GM20000 (cell line): ENCODE results near the gene INPP5A.

Source experiments
- DNase-seq: peaks from one replicate; pipeline ENCODE4 v3.0.0; 2012; ENCODE audit warnings: low spot score
- TF ChIP-seq, protein P1 (sequence below): IDR thresholded peaks from 2 replicates; pipeline ENCODE4 v1.5.1; 2012; ENCODE audit warnings: mild to moderate bottlenecking, control low read depth; ENCODE audit errors: extremely low read depth, missing control alignments

INPP5A gene

DNA sequence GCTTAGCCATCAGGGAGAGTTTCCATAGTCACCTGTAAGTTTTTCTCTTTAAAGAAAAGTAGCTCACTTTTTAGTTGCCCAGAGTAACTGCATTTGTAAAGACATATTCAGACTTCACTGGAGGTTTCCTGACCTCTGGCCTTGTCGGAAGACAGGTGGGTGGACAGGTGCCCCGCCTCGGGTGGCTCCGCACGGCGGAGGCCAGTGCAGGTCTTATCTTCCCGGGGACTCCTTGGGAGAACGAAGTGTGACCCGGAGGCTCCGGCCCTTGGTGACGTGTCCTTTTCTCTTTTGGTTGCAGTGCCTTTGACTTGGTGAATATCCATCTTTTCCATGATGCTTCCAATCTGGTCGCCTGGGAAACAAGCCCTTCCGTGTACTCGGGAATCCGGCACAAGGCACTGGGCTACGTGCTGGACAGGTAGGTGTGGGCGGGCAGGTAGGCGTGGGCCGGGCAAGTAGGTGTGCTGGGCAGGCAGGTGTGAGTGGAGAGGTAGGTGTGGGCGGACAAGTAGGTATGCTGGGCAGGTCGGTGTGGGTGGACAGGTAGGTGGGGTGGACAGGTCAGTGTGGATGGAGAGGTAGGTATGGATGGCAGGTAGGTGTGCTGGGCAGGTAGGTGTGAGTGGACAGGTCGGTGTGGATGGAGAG, 172.6 kb downstream of the INPP5A start:
- TF ChIP-seq, protein P1, sequence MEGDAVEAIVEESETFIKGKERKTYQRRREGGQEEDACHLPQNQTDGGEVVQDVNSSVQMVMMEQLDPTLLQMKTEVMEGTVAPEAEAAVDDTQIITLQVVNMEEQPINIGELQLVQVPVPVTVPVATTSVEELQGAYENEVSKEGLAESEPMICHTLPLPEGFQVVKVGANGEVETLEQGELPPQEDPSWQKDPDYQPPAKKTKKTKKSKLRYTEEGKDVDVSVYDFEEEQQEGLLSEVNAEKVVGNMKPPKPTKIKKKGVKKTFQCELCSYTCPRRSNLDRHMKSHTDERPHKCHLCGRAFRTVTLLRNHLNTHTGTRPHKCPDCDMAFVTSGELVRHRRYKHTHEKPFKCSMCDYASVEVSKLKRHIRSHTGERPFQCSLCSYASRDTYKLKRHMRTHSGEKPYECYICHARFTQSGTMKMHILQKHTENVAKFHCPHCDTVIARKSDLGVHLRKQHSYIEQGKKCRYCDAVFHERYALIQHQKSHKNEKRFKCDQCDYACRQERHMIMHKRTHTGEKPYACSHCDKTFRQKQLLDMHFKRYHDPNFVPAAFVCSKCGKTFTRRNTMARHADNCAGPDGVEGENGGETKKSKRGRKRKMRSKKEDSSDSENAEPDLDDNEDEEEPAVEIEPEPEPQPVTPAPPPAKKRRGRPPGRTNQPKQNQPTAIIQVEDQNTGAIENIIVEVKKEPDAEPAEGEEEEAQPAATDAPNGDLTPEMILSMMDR, result no peak
- no peak for DNase-seq

DNA sequence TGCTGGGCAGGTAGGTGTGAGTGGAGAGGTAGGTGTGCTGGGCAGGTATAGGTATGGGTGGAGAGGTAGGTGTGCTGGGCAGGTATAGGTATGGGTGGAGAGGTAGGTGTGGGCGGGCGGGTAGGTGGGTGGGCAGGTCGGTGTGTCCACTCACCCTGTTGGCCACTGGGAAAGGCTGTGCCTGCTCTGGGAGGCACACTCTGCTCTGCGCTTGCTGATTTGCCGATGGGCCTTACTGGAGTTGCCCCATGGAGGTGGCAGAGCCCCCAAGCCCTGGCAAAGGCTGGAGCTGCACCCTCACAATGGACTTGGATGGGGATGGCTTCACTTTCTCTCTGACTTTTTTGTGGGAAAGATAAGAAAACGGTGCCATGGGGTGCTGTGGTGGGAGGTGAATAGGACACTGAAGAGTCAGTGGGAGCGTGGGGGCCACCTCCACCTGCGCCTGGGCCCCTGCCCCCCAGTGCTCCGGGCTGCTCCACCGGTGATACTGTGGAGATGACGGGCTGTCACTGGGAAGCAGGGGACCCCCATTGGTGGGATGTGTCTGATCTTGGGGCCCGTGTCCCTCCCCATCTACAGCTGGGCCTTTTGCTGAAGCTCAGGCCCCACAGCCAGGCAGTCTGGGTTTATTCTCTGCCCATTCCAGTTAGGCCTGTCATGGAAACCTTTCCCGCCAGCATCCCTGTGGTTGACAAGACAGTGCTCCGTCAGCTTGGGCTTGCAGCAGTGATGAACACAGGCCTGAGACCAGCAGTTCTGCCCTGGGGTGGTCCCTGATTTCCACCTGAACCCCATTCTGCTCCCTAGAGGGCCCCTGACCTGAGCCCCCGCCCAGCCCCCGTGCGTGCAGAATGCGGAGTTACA, 173.4 kb downstream of the INPP5A start:
- TF ChIP-seq, protein P1, result no peak
- no peak for DNase-seq

DNA sequence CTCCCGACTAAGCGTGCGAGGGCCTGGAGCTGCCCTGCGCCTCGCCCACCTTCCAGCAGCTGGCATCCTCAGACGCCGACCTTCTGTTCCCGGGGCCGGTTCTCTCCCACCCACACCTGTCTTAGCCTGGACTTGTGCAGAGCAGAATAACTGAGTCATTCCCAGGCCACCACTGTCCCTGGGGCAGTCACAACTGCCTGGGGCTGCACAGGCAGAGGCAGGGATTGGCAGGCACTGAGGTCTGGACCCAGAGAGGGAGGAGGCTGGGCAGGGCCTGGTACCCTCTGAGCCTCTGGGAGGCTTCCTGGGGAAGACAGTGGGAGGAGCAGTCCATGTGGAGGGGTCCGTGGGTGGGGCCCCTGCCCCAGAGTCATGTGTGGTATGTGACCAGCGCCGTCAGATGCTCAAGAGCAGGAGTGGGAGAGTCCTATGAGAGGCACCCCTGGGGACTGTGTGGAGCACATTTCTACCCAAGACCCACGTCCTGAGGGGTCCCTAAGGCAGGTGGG, 174.1 kb downstream of the INPP5A start:
- TF ChIP-seq, protein P1, result no peak
- no peak for DNase-seq

DNA sequence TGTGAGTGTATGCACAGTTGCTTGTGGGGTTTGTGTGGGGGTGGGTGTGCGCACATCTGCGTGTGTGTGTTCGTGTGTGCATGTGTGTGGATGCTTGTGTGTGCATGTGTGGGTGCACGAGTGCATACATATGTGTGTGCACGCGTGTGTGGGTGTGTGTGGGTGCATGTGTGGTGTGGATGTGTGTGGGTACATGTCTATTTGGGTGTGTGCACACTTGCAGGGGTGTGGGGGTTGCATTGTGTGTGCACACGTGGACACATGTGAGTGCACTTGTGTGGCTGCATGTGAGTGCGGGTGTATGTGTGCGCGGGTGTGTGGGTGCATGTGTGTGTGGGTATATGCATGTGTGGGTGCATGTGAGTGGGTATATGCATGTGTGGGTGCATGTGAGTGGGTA, 174.7 kb downstream of the INPP5A start:
- DNase-seq, result no peak
- TF ChIP-seq, protein P1, result no peak

DNA sequence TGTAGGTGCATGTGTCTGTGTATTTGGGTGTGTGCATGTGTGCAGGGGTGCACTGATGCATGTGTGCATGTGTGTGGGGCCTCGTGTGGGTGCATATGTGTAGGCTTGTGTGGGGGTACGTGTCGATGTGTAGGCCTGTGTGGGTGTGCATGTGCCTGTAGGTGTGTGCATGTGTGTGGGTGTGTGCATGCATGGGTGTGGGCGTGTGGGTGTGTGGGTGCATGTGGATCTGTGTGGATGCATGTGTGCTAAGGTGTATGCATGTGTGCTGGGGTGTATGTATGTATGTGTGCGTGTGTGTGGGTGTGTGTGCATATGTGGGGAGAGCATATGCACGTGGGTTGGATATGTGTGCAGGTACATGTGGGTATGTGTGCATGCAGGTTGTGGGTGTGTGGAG, 175.2 kb downstream of the INPP5A start:
- TF ChIP-seq, protein P1, result no peak
- DNase-seq, result no peak

DNA sequence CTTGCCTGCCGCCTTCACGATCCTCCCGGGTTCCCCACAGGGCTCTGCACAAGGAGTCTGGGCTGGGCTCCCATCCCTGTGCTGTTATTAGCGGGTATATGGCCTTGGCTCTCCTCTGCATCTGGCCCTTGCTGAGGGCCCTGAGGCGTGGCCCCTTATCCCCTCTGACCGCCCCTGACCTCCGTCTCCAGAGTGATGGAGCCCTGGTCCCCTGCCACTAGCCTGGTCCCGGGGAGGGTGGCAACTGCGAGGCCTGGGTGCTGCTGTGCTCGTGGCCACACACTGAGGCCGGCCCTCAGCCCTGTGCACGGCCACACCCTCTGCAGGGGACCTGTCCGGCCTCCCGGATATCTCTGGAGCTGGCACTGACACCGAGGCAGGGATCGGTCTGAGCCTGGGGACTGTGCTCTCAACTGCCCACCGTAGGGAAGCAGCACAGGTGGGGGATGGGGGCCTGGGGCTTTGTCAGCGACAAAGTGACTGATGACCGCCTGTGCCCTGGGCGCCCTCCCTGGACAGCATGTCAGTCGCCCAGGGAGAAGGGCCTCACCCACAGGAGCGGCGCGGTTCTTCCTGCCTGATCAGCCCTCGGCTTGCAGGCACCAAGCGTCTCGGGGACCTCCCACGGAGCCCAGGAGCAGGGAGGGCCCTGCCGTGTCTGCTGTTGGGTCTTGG, 176.0 kb downstream of the INPP5A start:
- TF ChIP-seq, protein P1, result no peak
- no peak for DNase-seq
